ENCODE data around the gene UPK3BL2.
"Not testable (repeated sequence)": the region's sequence is repeated elsewhere in the genome, so short reads cannot be mapped to it uniquely, and the experiment has no call there.

DNA sequence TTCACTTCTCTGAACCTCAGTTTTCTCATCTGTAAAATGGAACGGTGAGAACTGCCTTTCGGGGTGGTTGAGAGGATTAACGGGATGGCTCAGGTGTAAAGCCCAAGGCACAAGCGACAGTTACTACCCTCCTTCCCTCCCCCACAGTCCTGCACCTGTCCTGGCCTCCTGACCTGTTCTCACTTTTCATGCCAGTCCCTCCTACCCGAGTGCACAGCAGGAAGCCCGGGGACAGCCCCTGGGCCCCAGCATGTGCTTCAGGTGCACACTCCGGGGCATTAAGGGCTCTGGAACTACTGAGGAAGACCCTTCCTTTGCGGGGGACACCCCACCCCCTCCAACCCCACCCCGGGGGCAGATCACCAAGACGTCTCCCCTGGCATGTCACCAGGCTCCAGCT, 26.5 kb downstream of the UPK3BL2 start:
- TF ChIP-seq ZNF138 (CRISPR knock-in tag; conservative IDR thresholded peaks at IDR 0.05); JUN (CRISPR knock-in tag; IDR thresholded peaks at IDR 0.05); CREM (CRISPR knock-in tag; IDR thresholded peaks at IDR 0.05); SMAD4 (CRISPR knock-in tag; IDR thresholded peaks at IDR 0.05): not testable (repeated sequence)
- TF ChIP-seq, protein P1, sequence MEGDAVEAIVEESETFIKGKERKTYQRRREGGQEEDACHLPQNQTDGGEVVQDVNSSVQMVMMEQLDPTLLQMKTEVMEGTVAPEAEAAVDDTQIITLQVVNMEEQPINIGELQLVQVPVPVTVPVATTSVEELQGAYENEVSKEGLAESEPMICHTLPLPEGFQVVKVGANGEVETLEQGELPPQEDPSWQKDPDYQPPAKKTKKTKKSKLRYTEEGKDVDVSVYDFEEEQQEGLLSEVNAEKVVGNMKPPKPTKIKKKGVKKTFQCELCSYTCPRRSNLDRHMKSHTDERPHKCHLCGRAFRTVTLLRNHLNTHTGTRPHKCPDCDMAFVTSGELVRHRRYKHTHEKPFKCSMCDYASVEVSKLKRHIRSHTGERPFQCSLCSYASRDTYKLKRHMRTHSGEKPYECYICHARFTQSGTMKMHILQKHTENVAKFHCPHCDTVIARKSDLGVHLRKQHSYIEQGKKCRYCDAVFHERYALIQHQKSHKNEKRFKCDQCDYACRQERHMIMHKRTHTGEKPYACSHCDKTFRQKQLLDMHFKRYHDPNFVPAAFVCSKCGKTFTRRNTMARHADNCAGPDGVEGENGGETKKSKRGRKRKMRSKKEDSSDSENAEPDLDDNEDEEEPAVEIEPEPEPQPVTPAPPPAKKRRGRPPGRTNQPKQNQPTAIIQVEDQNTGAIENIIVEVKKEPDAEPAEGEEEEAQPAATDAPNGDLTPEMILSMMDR (IDR thresholded peaks at IDR 0.05) = not testable (repeated sequence)
- TF ChIP-seq, protein P2, sequence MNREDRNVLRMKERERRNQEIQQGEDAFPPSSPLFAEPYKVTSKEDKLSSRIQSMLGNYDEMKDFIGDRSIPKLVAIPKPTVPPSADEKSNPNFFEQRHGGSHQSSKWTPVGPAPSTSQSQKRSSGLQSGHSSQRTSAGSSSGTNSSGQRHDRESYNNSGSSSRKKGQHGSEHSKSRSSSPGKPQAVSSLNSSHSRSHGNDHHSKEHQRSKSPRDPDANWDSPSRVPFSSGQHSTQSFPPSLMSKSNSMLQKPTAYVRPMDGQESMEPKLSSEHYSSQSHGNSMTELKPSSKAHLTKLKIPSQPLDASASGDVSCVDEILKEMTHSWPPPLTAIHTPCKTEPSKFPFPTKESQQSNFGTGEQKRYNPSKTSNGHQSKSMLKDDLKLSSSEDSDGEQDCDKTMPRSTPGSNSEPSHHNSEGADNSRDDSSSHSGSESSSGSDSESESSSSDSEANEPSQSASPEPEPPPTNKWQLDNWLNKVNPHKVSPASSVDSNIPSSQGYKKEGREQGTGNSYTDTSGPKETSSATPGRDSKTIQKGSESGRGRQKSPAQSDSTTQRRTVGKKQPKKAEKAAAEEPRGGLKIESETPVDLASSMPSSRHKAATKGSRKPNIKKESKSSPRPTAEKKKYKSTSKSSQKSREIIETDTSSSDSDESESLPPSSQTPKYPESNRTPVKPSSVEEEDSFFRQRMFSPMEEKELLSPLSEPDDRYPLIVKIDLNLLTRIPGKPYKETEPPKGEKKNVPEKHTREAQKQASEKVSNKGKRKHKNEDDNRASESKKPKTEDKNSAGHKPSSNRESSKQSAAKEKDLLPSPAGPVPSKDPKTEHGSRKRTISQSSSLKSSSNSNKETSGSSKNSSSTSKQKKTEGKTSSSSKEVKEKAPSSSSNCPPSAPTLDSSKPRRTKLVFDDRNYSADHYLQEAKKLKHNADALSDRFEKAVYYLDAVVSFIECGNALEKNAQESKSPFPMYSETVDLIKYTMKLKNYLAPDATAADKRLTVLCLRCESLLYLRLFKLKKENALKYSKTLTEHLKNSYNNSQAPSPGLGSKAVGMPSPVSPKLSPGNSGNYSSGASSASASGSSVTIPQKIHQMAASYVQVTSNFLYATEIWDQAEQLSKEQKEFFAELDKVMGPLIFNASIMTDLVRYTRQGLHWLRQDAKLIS (CRISPR knock-in tag; IDR thresholded peaks at IDR 0.05; ENCODE audit: borderline replicate concordance) = not testable (repeated sequence)
- TF ChIP-seq, protein P3, sequence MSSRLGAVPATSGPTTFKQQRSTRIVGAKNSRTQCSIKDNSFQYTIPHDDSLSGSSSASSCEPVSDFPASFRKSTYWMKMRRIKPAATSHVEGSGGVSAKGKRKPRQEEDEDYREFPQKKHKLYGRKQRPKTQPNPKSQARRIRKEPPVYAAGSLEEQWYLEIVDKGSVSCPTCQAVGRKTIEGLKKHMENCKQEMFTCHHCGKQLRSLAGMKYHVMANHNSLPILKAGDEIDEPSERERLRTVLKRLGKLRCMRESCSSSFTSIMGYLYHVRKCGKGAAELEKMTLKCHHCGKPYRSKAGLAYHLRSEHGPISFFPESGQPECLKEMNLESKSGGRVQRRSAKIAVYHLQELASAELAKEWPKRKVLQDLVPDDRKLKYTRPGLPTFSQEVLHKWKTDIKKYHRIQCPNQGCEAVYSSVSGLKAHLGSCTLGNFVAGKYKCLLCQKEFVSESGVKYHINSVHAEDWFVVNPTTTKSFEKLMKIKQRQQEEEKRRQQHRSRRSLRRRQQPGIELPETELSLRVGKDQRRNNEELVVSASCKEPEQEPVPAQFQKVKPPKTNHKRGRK (CRISPR knock-in tag; IDR thresholded peaks at IDR 0.05; ENCODE audit: borderline replicate concordance) = not testable (repeated sequence)
